Stimulated activated CD8-positive, alpha-beta memory T cell treated with anti-CD3 and anti-CD28 coated beads, Interleukin-4, amount 100 ng/mL, for 24 hours (primary cell): Measurements from ENCODE around the gene SP1.
A peak's percentile ranks its signal among the peaks of the same experiment; 100 is the strongest.
"Not testable (repeated sequence)": the region's sequence is repeated elsewhere in the genome, so short reads cannot be mapped to it uniquely, and the experiment has no call there.

Experiments used
- DNase-seq: peaks from one replicate; pipeline ENCODE4 v3.0.0-alpha.2; 2020; ENCODE audit warnings: low read depth

SP1 gene

DNA sequence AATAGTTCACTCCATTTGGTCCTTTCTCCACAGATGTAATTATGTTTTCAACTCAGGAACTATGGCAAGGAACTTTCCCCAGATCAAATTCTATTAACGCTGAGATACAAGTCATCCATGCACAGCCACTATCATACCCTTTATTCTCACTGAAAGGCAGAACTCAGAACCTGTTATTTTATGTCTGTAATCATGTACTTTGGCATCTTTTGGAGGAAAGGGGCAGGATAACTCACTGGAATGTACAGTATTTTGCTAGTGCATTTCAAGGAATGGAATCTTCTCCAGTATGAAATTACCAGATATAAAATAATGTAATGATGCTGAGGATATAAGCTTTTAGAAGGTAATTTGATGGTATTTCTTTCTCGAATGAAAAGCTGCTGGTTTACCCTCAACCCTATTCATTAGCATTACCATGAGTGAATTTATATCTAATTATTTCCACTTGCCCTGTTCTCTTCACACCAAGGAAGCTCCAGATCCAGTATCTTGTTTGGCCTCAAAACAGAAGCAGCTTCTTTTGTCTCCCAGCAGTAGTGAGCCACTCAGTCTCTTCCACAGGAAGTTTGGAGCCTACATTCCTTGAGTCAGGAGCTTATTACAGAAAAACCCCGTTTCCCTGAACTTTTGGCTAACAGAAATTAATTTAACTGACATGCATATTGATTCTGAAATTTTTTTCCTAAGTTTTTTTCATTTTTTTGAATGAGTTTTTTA is 33.7 kb downstream of the SP1 start:
- no peak for DNase-seq

GRCh38 chr12:53414756-53415417 is 34.9 kb downstream of the SP1 start:
- DNase-seq, result no peak

DNA sequence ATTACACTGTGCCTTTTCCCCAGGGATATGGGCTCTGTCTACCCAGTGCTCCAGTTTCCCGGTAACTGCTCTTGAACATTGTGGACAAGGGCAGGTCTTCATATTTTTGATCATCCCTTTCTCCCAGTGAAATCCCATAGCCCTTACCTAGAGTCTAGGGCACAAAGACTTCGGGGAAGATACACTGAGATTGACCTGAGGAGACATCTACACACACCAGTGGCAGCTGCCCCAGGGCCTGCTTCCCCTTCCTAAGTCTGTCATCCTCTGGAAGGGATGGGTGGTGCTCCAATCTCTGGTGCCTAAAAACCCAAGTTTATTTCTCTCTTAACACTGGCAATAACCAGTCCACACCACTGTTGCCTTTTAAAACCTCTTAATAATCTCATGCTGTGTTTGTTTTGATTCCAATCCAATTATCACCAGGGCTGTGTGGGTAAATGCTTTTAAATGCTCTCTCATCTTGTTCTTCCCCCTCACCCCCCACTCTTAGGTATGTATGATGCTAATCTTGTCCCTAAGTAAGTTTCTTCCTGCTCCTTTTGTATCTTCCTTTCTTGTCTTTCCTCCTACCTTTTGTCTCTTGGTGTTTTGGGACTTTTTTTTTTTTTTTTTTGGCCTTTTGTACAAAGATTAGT is 35.9 kb downstream of the SP1 start:
- DNase-seq, result not testable (repeated sequence)

- not testable (repeated sequence) for DNase-seq
Measured at GRCh38 chr12:53417291-53417816, 37.4 kb downstream of the SP1 start.

GRCh38 chr12:53418221-53418620 is 38.2 kb downstream of the SP1 start:
- DNase-seq, result no peak

- DNase-seq, result no peak
Measured at GRCh38 chr12:53419756-53420155, 39.8 kb downstream of the SP1 start.

- DNase-seq, result not testable (repeated sequence)
Measured at GRCh38 chr12:53422247-53422646, 42.3 kb downstream of the SP1 start.

DNA sequence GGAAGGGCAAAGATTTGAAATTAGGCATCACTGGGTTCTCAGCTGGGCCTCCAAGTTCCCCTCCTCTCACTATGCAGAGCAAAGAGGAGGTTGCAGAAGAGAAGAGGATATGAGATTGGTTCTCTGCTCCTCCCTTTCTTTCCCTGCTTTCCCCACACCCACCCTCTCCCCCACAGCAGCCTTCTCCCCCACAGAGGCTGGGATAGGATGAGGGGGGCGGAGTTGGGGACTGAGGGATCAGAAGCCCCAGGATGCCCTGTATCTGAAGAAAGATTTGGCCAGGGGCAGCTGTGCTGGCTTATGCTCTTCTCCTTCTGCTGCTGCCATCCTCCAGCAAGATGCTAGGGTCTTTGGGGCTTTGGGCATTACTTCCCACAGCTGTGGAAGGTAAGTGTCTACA is 43.6 kb downstream of the SP1 start, which contains the start of gene AMHR2:
Gene AMHR2, plus strand, starts transcription at position 259 of the 400 bp plus-strand sequence. Its CDS starts 80 bp downstream, at position 339.
- no peak for DNase-seq

DNA sequence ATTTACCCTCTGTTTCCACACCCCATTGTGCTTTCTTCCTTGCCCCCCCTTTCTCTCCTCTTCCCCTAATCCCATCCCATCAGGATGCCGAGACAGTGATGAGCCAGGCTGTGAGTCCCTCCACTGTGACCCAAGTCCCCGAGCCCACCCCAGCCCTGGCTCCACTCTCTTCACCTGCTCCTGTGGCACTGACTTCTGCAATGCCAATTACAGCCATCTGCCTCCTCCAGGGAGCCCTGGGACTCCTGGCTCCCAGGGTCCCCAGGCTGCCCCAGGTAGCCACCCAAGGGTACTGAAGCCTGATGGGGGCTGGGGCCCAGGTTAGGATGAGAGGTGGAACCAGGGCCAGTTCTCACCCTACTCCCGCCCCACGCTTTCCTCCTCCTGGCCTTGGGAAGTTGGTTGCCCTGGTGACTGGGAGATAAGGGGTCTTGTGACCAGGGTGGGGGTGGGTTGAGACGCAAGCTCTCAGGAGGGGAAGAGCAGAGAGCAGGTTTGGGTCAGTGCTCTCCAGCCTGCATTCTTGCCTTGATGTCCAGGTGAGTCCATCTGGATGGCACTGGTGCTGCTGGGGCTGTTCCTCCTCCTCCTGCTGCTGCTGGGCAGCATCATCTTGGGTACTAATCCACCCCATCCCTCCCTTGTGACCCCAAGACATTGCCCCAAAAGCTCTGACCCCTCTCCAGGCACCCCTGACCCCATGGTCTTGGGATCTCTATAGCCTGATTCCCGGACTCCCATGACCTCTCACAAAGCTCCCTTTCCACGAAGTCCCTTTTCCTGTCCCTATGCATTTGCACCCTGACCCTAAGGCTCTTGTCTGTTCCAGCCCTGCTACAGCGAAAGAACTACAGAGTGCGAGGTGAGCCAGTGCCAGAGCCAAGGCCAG is 44.9 kb downstream of the SP1 start:
- no peak for DNase-seq

DNA sequence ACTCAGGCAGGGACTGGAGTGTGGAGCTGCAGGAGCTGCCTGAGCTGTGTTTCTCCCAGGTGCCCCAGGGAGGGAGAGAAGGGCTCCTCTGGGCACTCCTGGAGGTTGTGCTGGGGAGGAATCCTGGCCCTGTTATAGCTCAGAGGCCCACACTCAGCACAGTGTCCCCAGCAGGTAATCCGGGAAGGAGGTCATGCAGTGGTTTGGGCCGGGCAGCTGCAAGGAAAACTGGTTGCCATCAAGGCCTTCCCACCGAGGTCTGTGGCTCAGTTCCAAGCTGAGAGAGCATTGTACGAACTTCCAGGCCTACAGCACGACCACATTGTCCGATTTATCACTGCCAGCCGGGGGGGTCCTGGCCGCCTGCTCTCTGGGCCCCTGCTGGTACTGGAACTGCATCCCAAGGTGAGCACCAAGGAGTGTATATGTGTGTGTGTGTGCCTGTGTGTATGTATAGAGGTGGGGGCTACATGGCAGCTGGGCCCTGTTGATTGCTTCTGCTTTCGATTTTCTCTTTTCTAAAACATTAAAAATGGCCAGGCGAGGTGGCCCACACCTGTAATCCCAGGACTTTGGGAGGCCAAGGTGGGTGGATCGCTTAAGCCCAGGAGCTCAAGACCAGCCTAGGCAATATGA is 45.7 kb downstream of the SP1 start:
- DNase-seq, result no peak

- no peak for DNase-seq
Measured at GRCh38 chr12:53427905-53428594, 48.1 kb downstream of the SP1 start.

- DNase-seq, result no peak
Measured at GRCh38 chr12:53428741-53429140, 48.8 kb downstream of the SP1 start.

- no peak for DNase-seq
Measured at GRCh38 chr12:53430116-53430515, 50.1 kb downstream of the SP1 start.

DNA sequence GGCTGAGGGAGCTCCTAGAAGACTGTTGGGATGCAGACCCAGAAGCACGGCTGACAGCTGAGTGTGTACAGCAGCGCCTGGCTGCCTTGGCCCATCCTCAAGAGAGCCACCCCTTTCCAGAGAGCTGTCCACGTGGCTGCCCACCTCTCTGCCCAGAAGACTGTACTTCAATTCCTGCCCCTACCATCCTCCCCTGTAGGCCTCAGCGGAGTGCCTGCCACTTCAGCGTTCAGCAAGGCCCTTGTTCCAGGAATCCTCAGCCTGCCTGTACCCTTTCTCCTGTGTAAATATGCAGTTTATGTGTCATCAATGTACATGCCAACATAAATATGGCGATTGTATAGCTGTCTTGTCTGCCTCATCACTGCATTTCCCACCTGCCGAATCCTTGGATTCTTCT is 51.2 kb downstream of the SP1 start:
- DNase-seq, result no peak

GRCh38 chr12:53435326-53435725 is 55.4 kb downstream of the SP1 start:
- not testable (repeated sequence) for DNase-seq

DNA sequence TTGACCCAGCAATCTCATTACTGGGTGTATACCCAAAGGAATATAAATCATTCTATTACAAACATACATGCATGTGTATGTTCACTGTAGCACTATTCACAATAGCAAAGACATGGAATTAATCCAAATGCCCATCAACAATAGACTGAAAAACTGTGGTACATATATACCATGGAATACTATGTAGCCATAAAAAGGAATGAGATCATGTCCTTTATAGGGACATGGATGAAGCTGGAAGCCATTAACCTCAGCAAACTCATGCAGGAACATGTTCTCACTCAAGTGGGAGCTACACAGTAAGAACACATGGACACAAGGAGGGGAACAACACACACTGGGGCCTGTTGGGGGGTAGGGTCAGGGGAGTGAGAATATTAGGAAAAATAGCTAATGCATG is 59.6 kb downstream of the SP1 start:
- DNase-seq, result not testable (repeated sequence)

DNA sequence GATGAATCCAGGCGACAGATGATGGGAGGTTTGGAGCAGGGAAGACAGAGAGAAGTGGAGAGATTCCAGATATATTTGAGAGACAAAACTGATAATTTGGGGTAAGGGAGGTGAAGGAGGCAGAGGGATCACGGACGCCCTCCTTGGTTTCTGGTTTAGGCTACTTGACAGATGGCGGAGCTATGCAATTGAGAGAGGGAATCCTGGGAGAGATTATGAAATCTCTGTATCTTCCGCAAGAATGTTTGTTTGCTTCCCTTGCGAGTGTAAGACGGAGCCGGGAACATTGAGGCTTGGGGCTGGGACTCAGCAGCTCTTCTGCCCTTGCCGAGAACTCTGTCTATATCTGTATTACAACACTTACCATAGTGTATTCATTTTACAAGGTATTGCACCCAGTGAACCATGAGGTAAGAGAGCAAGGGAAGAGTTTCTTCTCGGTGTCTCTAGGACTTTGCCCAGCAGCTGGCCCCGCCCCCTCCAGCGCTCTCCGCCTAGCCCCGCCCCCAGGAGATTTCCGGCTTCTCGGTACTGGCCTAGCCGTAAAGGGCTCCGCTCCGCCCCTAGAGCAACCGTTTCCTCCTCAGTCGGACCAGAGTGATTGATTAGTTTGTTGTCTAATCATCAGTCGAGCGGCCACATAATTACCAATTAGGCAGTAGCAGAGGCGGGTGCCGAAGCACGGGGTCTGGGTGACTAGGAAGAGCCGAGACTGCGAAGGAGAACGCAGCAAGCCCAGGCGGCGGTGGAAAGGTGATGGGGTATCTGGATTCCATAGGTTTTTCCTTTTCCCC is 61.3 kb downstream of the SP1 start, which contains the start of gene PRR13:
Gene PRR13, plus strand, starts transcription at position 695 of the 794 bp plus-strand sequence. CDS start 981 bp downstream, outside the sequence.
- peak; percentile 98 for DNase-seq

DNA sequence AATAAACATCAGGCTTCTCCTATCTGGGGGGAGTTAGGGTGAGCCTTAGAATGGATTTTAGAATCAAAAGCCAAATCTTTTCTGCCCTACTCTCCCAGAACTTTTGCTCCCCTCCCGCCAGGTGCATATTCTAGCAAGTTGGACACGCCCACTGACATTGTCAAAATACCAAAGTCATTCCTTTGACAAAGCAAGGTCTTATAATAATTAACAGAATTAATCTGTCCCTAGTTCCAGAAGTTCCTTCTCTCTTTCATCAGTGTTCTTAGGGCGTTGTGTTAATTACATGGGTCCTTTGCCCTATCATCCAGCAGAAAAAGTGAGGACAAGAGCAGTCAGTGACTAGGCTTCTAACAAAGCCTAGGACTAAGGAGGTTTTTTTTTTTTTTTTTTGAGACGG is 64.0 kb downstream of the SP1 start:
- DNase-seq, result no peak

DNA sequence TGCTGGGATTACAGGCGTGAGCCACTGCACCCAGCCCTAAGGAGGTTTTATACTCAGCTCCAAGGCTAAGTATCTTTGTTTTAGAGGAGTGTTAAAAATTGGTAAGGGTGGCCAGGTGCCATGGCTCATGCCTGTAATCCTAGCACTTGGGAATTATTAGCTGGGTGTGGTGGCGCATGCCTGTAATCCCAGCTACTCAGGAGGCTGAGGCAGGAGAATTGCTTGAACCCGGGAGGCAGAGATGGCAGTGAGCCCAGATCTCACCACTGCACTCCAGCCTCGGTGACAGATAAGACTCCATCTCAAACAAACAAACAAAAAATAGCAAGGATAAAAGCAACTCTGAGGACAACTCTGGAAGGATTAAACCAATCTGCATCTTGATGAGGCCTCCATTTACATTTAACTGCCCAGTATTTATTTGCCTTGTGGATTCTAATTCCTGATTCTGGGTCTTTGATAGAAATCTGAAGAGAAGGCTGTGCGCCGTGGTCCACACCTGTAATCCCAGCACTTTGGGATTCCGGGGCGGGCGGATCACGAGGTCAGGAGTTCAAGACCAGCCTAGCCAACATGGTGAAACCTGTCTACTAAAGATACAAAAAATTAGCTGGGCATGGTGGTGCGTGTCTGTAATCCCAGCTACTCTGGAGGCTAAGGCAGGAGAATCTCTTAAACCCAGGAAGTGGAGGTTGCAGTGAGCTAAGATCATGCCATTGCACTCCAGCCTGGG is 64.8 kb downstream of the SP1 start:
- not testable (repeated sequence) for DNase-seq
